Dermis microvascular lymphatic vessel endothelial cell (primary cell): Measurements from ENCODE around the gene ELFN2. TPM values are rescaled to one million over a fixed set of nuclear protein-coding genes. Genes with fewer than 3 reads are reported as not detected.

Source experiments
- DNase-seq, 2 donors: peaks; one replicate each; pipeline versions ENCODE4 v3.0.0 to v3.0.0-alpha.2; 2010; ENCODE audit warnings: low read depth in 2 of 2
- total RNA-seq: library from RNA; depleted of rRNA; stranded (reverse); fragments of >200 nt; gene quantifications from 2 replicates; pipeline ENCODE4 v1.2.1, GENCODE V29; 2014

The ELFN2 gene
- total RNA-seq, 1 donor from 2014 or later: under 0.01 TPM

GRCh38 chr22:37320726-37321677 is 106.3 kb downstream of the ELFN2 start:
- DNase-seq: no peak

DNA sequence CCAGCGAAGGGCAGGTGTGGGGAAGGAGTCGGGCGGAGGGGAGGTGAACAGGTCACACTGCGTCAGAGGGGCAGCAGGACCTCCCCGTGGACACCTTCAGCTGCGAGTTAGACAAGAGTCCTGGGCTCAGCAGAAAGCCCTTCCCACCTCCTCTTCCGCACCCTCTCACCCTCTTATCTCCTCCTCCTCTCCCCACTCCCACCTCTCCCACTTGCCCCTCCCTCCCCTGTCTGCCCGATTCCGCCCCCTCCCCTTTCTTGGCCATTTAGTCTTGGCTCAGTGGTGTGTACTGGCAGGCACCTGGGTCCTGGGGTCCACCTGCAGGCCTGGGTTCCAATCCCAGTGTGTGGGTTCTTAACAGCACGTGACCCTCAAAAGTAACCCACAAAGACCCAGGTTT is 107.8 kb downstream of the ELFN2 start:
- DNase-seq: no peak

- no peak for DNase-seq
Measured at GRCh38 chr22:37318364-37319109, 108.7 kb downstream of the ELFN2 start.

Other genes starting within 250 kb of the ELFN2 start
- gene C1QTNF6, start 239.2 kb downstream of the ELFN2 start, total RNA-seq: 5.0 and 6.6 TPM in 2 replicates
- gene SSTR3, start 215.0 kb downstream of the ELFN2 start, total RNA-seq: not detected in 2 replicates
- gene RAC2, start 183.2 kb downstream of the ELFN2 start, total RNA-seq: 11.8 and 12.8 TPM in 2 replicates
- gene CYTH4, start 145.0 kb downstream of the ELFN2 start, total RNA-seq: 0.13 TPM in 2 replicates
- gene MFNG, start 58.9 kb upstream of the ELFN2 start, total RNA-seq: 97.7 and 197 TPM in 2 replicates
- 47.9 and 55.6 TPM in 2 replicates for gene CARD10, start 91.9 kb upstream of the ELFN2 start, total RNA-seq
- gene CDC42EP1, start 133.0 kb upstream of the ELFN2 start, total RNA-seq: 6.8 and 14.8 TPM in 2 replicates
- not detected in 2 replicates for gene LGALS2, start 152.6 kb upstream of the ELFN2 start, total RNA-seq
- gene GGA1, start 181.4 kb upstream of the ELFN2 start, total RNA-seq: 42.0 and 62.8 TPM in 2 replicates
- 0.89 and 1.3 TPM in 2 replicates for gene SH3BP1, start 212.2 kb upstream of the ELFN2 start, total RNA-seq
- 6.7 and 9.2 TPM in 2 replicates for gene PDXP, start 231.2 kb upstream of the ELFN2 start, total RNA-seq
- gene LGALS1, start 248.2 kb upstream of the ELFN2 start, total RNA-seq: 3,435 and 6,925 TPM in 2 replicates